H1 (cell line): ENCODE results near the gene RALGAPA2. TPM values are rescaled to one million over a fixed set of nuclear protein-coding genes. Genes with fewer than 3 reads are reported as not detected.

Experiments
- CBX5 ChIP-seq: fragments of 300-800, 300-1000 bp; sonication (generic); IDR thresholded peaks from 2 replicates; pipeline ENCODE4 v1.7.1; 2016; ENCODE audit warnings: antibody characterized with exemption, low read length, low read depth
- CHD7 ChIP-seq: fragments of 300-600 bp; sonication (generic); IDR thresholded peaks from 2 replicates; pipeline ENCODE4 v1.7.1; 2012; ENCODE audit warnings: low read length, moderate library complexity, mild to moderate bottlenecking, inconsistent platforms; ENCODE audit not compliant: insufficient replicate concordance
- CREB1 ChIP-seq: IDR thresholded peaks from 2 replicates; pipeline ENCODE4 v1.6.1; 2012; ENCODE audit warnings: inconsistent platforms
- EGR1 ChIP-seq: IDR thresholded peaks from 2 replicates; pipeline ENCODE4 v1.6.1; 2011; ENCODE audit warnings: low read depth, low read length, borderline replicate concordance
- EP300 ChIP-seq, 2 experiments: IDR thresholded peaks; 1 replicate in 1 of 2; 2 replicates in 1 of 2; pipeline ENCODE4 v1.6.1; 2011 to 2012; ENCODE audit warnings: low read depth in 2 of 2, low read length in 2 of 2, mild to moderate bottlenecking in 2 of 2, borderline replicate concordance in 1 of 2, inconsistent platforms in 1 of 2, moderate library complexity in 1 of 2
- EZH2 ChIP-seq: fragments of 200-600 bp; sonication (generic); IDR thresholded peaks from 2 replicates; pipeline ENCODE4 v1.7.1; 2012; ENCODE audit warnings: low read depth, mild to moderate bottlenecking, moderate library complexity, low read length, inconsistent platforms; ENCODE audit not compliant: severe bottlenecking
- HDAC2 ChIP-seq, 2 experiments: fragments of 300-600 bp in 1 of 2; sonication (generic) in 1 of 2; IDR thresholded peaks; 2 replicates each; pipeline ENCODE4 v1.6.1; 2011 to 2012; ENCODE audit warnings: low read depth in 2 of 2, low read length in 2 of 2, mild to moderate bottlenecking in 2 of 2, moderate library complexity in 2 of 2, borderline replicate concordance in 1 of 2, inconsistent platforms in 1 of 2
- HDAC6 ChIP-seq: IDR thresholded peaks from one replicate; pipeline ENCODE4 v1.7.1; 2012; ENCODE audit warnings: low read depth, mild to moderate bottlenecking, inconsistent platforms, low read length, moderate library complexity
- JUN ChIP-seq: IDR thresholded peaks from 2 replicates; pipeline ENCODE4 v1.6.1; 2011; ENCODE audit warnings: low read depth, mild to moderate bottlenecking, improper control_type of control experiment, low read length
- KDM4A ChIP-seq: IDR thresholded peaks from one replicate; pipeline ENCODE4 v1.7.1; 2012; ENCODE audit warnings: low read depth, mild to moderate bottlenecking, moderate library complexity, low read length, inconsistent platforms; ENCODE audit not compliant: severe bottlenecking
- POU5F1 ChIP-seq: IDR thresholded peaks from 2 replicates; pipeline ENCODE4 v1.6.1; 2011; ENCODE audit warnings: low read depth, mild to moderate bottlenecking, low read length, moderate library complexity
- polyA plus RNA-seq, 7 experiments: library from polyadenylated mRNA; depleted of rRNA in 3 of 7; stranded (reverse) in 5 of 7; unstranded in 2 of 7; fragments of >200 nt in 5 of 7; fragments of 200-250 nt in 2 of 7; gene quantifications; 1 replicate in 5 of 7; 2 replicates in 1 of 7; 4 replicates in 1 of 7; pipeline versions ENCODE4 v1.2.1 to v1.2.3, GENCODE V29; 2011 to 2013; ENCODE audit warnings: missing spikeins in 2 of 7, mixed read lengths in 2 of 7
- total RNA-seq: library from RNA; stranded (reverse); fragmentation: NEBNext Ultra II Directional; extraction: Animal tissue kit (Norgen Biotek cat#: 25700); gene quantifications from 2 replicates; pipeline ENCODE4 v1.2.1, GENCODE V29; 2021

The RALGAPA2 gene
- total and polyA plus RNA-seq, 2 of the 8 experiments (the other 6 are each of a cell fraction or from before 2014, with no cell fraction given): 5.1 to 25.5 TPM

DNA sequence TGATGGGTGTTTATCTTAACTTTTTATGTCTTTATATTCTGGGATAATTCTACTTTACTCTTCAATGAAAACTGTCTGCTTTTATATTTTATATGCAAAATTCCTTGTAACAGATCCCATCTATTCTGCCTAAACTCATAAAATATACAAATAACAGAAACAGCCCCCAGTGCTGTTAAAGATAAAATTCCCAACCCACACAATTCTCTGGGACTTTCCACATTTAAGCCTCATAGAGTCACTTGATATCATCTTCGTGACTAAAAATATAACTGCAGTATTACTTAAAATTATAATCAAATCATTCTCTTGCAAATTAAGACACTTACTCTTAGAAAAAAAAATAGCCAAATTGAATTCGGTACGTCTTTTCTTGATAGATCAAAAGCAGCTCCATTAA lies 284.4 kb downstream of the RALGAPA2 start (continued):
- no peak for TF ChIP-seq CHD7
- no peak for TF ChIP-seq EP300 (IDR thresholded peaks at IDR 0.05; ENCODE audit: borderline replicate concordance in 1 of 2, low read depth in 2 of 2, low read length in 2 of 2)
- no peak for TF ChIP-seq CBX5
- TF ChIP-seq JUN: no peak
- no peak for TF ChIP-seq EZH2
- TF ChIP-seq POU5F1: no peak
- no peak for TF ChIP-seq CREB1
- no peak for TF ChIP-seq HDAC2 (IDR thresholded peaks at IDR 0.05; ENCODE audit: borderline replicate concordance in 1 of 2, low read depth in 2 of 2, low read length in 2 of 2)
- no peak for TF ChIP-seq KDM4A
- TF ChIP-seq EGR1: no peak
- TF ChIP-seq HDAC6: no peak
